AG04450 (cell line): ENCODE results near the gene REPS1. TPM values are rescaled to one million over a fixed set of nuclear protein-coding genes. Genes with fewer than 3 reads are reported as not detected.

Experiments
- CTCF ChIA-PET: fragments of 300-600, 350-600 bp; formaldehyde crosslinking; extraction: SDS; loops from one replicate; lab custom pipeline; 2022; ENCODE audit warnings: antibody characterized with exemption, inconsistent platforms; lab: Charles Lee
- POLR2A ChIA-PET: fragments of 350-600 bp; formaldehyde crosslinking; extraction: SDS; loops from one replicate; lab custom pipeline; 2021; ENCODE audit warnings: antibody characterized with exemption, inconsistent platforms; lab: Yijun Ruan, JAX
- DNase-seq: peaks from one replicate; pipeline ENCODE4 v3.0.0-alpha.2; 2011; ENCODE audit warnings: low read depth, low spot score
- H3K27ac ChIP-seq: one replicate; pipeline ENCODE4 v1.5.1; 2012; ENCODE audit warnings: low read depth, low read length, control low read depth
- H3K27me3 ChIP-seq: one replicate; pipeline ENCODE4 v1.6.0; 2012; ENCODE audit warnings: low read length; ENCODE audit not compliant: control insufficient read depth, insufficient read depth
- H3K4me3 ChIP-seq: 2 replicates; pipeline ENCODE4 v1.5.1; 2011; ENCODE audit warnings: mild to moderate bottlenecking, low read depth, low read length, control low read depth
- H3K9me3 ChIP-seq: 2 replicates; pipeline ENCODE4 v1.5.1; 2012; ENCODE audit warnings: low read length; ENCODE audit not compliant: control insufficient read depth, insufficient read depth
- polyA plus RNA-seq: library from polyadenylated mRNA; depleted of rRNA; stranded (reverse); fragments of >200 nt; gene quantifications from 2 replicates; pipeline ENCODE4 v1.2.3, GENCODE V29; 2011
- TF ChIP-seq, protein P1 (sequence below): IDR thresholded peaks from 2 replicates; pipeline ENCODE4 v1.5.1; 2011; ENCODE audit warnings: low read depth, low read length, control low read depth, inconsistent platforms

Gene REPS1
- polyA plus RNA-seq, 1 experiment: 36.6 TPM

DNA sequence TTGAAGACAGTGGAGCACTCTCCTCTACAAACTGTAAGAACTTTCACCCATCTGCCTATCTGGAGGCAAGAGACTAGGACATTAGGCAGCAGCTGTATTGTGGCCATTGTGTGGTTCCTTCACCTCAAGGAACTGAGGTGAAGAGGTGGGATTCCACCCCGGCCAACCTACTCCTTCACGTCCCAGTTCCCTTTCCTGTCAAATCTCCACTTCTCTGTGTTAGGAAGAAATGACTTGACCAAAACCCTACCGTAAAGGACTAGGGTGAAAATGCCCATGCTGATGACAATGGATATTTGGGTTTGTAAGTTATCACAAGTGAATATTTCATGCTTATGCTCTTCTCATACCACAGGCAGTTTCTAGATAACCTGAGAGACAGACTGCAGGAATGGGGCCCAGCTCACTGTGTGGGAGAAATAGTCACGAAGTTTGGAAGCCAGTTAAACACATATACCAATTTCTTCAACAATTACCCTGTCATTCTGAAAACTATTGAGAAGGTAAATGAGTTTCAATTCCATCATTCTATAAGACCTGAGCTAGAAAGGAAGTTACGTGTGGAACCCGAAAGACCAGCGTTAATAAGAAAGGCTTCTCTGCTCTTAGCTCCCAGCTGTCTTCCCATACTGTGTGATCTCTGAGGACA lies 105.6 kb downstream of the REPS1 start:
- POLR2A ChIA-PET: no interaction called here

DNA sequence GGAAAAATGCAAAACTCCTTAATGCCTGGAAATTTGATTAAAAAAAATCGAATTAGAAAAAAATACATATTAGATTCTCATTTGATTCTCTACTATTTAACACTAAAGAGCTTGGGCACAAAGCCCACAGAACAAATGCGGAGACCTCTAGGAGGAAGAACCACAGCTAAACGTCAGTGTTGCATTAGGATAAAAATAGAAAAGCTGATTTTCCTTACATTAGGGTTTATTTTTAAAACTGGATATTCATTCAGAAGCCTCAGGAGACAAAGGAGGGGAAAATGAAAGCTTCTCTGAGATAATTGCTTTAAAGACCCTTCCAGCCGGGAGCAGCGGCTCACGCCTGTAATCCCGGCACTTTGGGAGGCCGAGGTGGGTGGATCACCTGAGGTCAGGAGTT lies 114.9 kb downstream of the REPS1 start:
- TF ChIP-seq, protein P1, sequence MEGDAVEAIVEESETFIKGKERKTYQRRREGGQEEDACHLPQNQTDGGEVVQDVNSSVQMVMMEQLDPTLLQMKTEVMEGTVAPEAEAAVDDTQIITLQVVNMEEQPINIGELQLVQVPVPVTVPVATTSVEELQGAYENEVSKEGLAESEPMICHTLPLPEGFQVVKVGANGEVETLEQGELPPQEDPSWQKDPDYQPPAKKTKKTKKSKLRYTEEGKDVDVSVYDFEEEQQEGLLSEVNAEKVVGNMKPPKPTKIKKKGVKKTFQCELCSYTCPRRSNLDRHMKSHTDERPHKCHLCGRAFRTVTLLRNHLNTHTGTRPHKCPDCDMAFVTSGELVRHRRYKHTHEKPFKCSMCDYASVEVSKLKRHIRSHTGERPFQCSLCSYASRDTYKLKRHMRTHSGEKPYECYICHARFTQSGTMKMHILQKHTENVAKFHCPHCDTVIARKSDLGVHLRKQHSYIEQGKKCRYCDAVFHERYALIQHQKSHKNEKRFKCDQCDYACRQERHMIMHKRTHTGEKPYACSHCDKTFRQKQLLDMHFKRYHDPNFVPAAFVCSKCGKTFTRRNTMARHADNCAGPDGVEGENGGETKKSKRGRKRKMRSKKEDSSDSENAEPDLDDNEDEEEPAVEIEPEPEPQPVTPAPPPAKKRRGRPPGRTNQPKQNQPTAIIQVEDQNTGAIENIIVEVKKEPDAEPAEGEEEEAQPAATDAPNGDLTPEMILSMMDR: no peak
- ChIA-PET CTCF (no interaction called here), POLR2A (no interaction called here)
- Histone ChIP-seq H3K27me3 (no peaks in the 10 kb centered on the region), H3K4me3 (no peak overlapping the region), H3K27ac (no peak overlapping the region), H3K9me3 (no peaks in the 10 kb centered on the region)
- DNase-seq: no peak

More for the DNA sequence above, 105.6 kb downstream of the REPS1 start:
- TF ChIP-seq, protein P1: no peak
- Histone ChIP-seq H3K27ac (no peak overlapping the region), H3K27me3 (no peaks in the 10 kb centered on the region), H3K4me3 (no peak overlapping the region), H3K9me3 (no peaks in the 10 kb centered on the region)
- CTCF ChIA-PET: no interaction called here
- DNase-seq: no peak

DNA sequence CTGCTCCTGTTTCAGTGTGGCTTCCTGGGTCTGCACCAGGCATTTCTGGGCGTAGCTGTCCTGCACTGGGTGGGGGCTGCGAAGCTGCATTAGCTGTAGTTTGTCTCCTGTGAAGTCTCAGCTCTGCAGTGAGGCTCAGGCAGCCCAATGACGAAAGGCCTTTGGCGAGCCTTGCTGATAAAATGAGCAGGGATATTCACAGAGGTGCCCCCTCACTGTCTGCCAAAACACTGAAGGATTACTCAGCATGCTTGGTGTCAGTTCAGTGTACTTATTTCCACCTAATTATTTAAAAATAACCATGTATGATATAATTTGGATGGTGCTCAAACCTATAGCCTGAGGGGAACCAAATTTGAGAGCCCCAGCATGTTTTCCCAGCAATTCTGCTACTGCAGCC lies 118.7 kb downstream of the REPS1 start:
- no peaks in the 10 kb centered on the region for H3K27me3 ChIP-seq
- TF ChIP-seq, protein P1: no peak
- H3K4me3 ChIP-seq: no peak overlapping the region
- CTCF ChIA-PET: no interaction called here
- H3K9me3 ChIP-seq: no peaks in the 10 kb centered on the region
- no peak overlapping the region for H3K27ac ChIP-seq
- POLR2A ChIA-PET: no interaction called here
- no peak for DNase-seq

DNA sequence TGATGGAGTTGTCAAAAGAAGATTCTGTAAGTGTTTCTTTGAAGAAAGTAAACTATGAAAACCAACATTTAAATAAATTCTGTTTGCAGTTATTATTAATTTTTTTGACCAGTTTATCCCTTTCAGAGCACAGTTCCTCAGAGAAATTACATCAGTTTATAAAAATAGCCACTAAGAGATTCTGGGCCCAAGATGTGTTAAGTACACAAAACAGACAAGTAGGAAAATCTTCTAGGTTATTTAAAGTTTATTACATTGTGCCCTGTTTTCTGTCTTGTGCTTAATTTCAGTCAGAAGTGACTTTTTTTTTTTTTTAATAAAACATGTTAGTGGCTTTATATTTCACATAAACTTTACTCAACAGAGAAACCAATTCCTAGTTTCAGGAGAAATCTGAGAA lies 119.9 kb downstream of the REPS1 start:
- H3K27me3 ChIP-seq: no peaks in the 10 kb centered on the region
- POLR2A ChIA-PET: no interaction called here
- CTCF ChIA-PET: no interaction called here
- no peak overlapping the region for H3K4me3 ChIP-seq
- no peak overlapping the region for H3K27ac ChIP-seq
- TF ChIP-seq, protein P1: no peak
- no peaks in the 10 kb centered on the region for H3K9me3 ChIP-seq
- DNase-seq: no peak

DNA sequence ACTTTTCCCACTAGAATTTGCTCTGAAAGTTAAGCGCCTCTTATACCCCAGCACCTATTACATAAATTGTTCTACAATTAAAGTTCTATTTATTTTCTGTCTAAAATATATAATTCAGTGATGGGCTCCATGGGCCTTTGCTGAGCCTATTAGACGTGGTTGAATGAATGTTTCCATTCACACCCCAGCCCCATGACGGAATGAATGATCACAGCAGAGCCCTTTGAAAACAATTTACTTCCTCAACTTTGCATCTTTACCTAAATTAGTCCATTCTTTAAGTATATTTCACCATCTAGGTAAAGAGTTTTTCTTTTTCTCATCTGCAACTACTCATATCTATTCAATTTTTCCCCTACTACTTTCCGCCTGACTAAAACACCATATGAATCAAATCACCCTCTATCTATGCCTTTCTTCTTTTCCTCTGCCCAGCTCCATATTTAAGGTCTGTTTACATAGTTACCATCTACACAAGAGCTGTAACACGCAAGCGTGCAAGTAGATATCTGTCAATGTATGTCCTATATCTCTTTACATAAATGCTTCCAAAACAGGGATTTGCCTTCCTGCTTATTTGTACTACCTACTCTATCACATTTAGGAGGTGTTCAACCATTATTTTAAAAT lies 122.5 kb downstream of the REPS1 start:
- ChIA-PET CTCF (no interaction called here), POLR2A (no interaction called here)
- TF ChIP-seq, protein P1: no peak
- Histone ChIP-seq H3K27me3 (no peaks in the 10 kb centered on the region), H3K4me3 (no peak overlapping the region), H3K27ac (no peak overlapping the region), H3K9me3 (no peaks in the 10 kb centered on the region)
- DNase-seq: no peak
